ENCODE measurements around the gene FOLR2. TPM values are rescaled to one million over a fixed set of nuclear protein-coding genes. Genes with fewer than 3 reads are reported as not detected.
A peak's percentile ranks its signal among the peaks of the same experiment; 100 is the strongest.

FOLR2 gene
- total RNA-seq, 1 donor from 2014 or later: 22.8 TPM

GRCh38 chr11:72230764-72231365 is 14.3 kb downstream of the FOLR2 start:
- peak; percentile 55 for DNase-seq
- Histone ChIP-seq H3K9me3 (no peaks in the 10 kb centered on the region), H3K27me3 (no peaks in the 10 kb centered on the region), H3K27ac (no peak overlapping the region), H3K4me1 (peaks cover 4% of the 10 kb centered on the region), H3K36me3 (peaks cover 77% of the 10 kb centered on the region), H3K4me3 (no peak overlapping the region)
- intact Hi-C loops (cut with DNase I): no loop called here
- TF ChIP-seq CTCF (IDR thresholded peaks at IDR 0.05): no peak
- no peak for ATAC-seq

GRCh38 chr11:72231396-72232259 is 15.0 kb downstream of the FOLR2 start:
- H3K36me3 ChIP-seq: peaks cover 83% of the 10 kb centered on the region

GRCh38 chr11:72232260-72233055 is 15.9 kb downstream of the FOLR2 start:
- Histone ChIP-seq H3K27ac (no peak overlapping the region), H3K36me3 (peaks cover 88% of the 10 kb centered on the region), H3K4me1 (no peaks in the 10 kb centered on the region), H3K27me3 (no peaks in the 10 kb centered on the region), H3K9me3 (no peaks in the 10 kb centered on the region), H3K4me3 (no peak overlapping the region)
- ATAC-seq (no peak), DNase-seq (peak; percentile 46)
- intact Hi-C loops (cut with DNase I): no loop called here
- no peak for TF ChIP-seq CTCF (IDR thresholded peaks at IDR 0.05)

More at GRCh38 chr11:72231396-72232259, 15.0 kb downstream of the FOLR2 start:
- Histone ChIP-seq H3K4me3 (no peak overlapping the region), H3K27me3 (no peaks in the 10 kb centered on the region), H3K4me1 (no peaks in the 10 kb centered on the region), H3K27ac (no peak overlapping the region), H3K9me3 (no peaks in the 10 kb centered on the region)
- DNase-seq: peak; percentile 41
- no peak for ATAC-seq
- TF ChIP-seq CTCF (IDR thresholded peaks at IDR 0.05): no peak
- intact Hi-C loops (cut with DNase I): no loop called here

GRCh38 chr11:72233056-72233772 is 16.6 kb downstream of the FOLR2 start:
- intact Hi-C loops (cut with DNase I): no loop called here
- TF ChIP-seq CTCF (IDR thresholded peaks at IDR 0.05): no peak
- Histone ChIP-seq H3K4me3 (no peak overlapping the region), H3K4me1 (peaks cover 6% of the 10 kb centered on the region), H3K9me3 (no peaks in the 10 kb centered on the region), H3K27ac (no peak overlapping the region), H3K36me3 (peaks cover 91% of the 10 kb centered on the region), H3K27me3 (no peaks in the 10 kb centered on the region)
- DNase-seq: peak; percentile 47
- ATAC-seq: no peak

All from upper lobe of right lung (tissue), 1 donor.